ACC112 (cell line): Measurements from ENCODE around the gene TBC1D22A.

ENCODE experiments used
- H2AFZ ChIP-seq: fragments of 200-600 bp; sonication (generic); one replicate; pipeline ENCODE4 v1.6.0; 2017; ENCODE audit warnings: antibody characterized with exemption, low read length; ENCODE audit not compliant: unreplicated experiment
- H3K27ac ChIP-seq: fragments of 200-600 bp; sonication (generic); 2 replicates; pipeline ENCODE4 v1.5.1; 2014; ENCODE audit warnings: low read depth, mild to moderate bottlenecking, antibody characterized with exemption, low read length, moderate library complexity
- H3K27me3 ChIP-seq: fragments of 200-600 bp; sonication (generic); 2 replicates; pipeline ENCODE4 v1.6.1; 2014; ENCODE audit warnings: mild to moderate bottlenecking, antibody characterized with exemption, low read length, moderate library complexity, mixed read lengths; ENCODE audit not compliant: insufficient read depth
- H3K36me3 ChIP-seq: fragments of 200-600 bp; sonication (generic); 2 replicates; pipeline ENCODE4 v1.6.1; 2016; ENCODE audit warnings: mild to moderate bottlenecking, antibody characterized with exemption, low read length, moderate library complexity, mixed read lengths; ENCODE audit not compliant: insufficient read depth
- H3K4me1 ChIP-seq: fragments of 200-600 bp; sonication (generic); one replicate; pipeline ENCODE4 v1.6.1; 2016; ENCODE audit warnings: low read length, mixed read lengths; ENCODE audit not compliant: insufficient read depth, unreplicated experiment, control insufficient read depth
- H3K4me3 ChIP-seq: fragments of 200-600 bp; sonication (generic); 2 replicates; pipeline ENCODE4 v1.5.1; 2014; ENCODE audit warnings: mild to moderate bottlenecking, low read depth, low read length
- H3K79me2 ChIP-seq: fragments of 200-600 bp; sonication (generic); one replicate; pipeline ENCODE4 v1.6.0; 2016; ENCODE audit warnings: low read length; ENCODE audit not compliant: control insufficient read depth, unreplicated experiment, insufficient read depth

TBC1D22A gene

GRCh38 chr22:47144076-47144765 is 381.8 kb downstream of the TBC1D22A start:
- Histone ChIP-seq H3K4me3 (no peak overlapping the region), H3K4me1 (no peaks in the 10 kb centered on the region), H3K27ac (no peak overlapping the region), H3K27me3 (no peaks in the 10 kb centered on the region), H2AFZ (no peak overlapping the region), H3K79me2 (no peaks in the 10 kb centered on the region), H3K36me3 (no peaks in the 10 kb centered on the region)

- H3K79me2 ChIP-seq, result no peaks in the 10 kb centered on the region
- no peaks in the 10 kb centered on the region for H3K27me3 ChIP-seq
- H3K4me1 ChIP-seq, result no peaks in the 10 kb centered on the region
- no peak overlapping the region for H3K4me3 ChIP-seq
- H3K36me3 ChIP-seq, result no peaks in the 10 kb centered on the region
- H3K27ac ChIP-seq, result no peak overlapping the region
- no peak overlapping the region for H2AFZ ChIP-seq
These were observed 382.5 kb downstream of the TBC1D22A start for GRCh38 chr22:47144791-47145425.

GRCh38 chr22:47145883-47146282 is 383.4 kb downstream of the TBC1D22A start:
- no peak overlapping the region for H3K27ac ChIP-seq
- no peaks in the 10 kb centered on the region for H3K36me3 ChIP-seq
- no peaks in the 10 kb centered on the region for H3K4me1 ChIP-seq
- no peak overlapping the region for H3K4me3 ChIP-seq
- H3K27me3 ChIP-seq, result no peaks in the 10 kb centered on the region
- H3K79me2 ChIP-seq, result no peaks in the 10 kb centered on the region
- H2AFZ ChIP-seq, result no peak overlapping the region

- Histone ChIP-seq H3K4me3 (no peak overlapping the region), H3K79me2 (no peaks in the 10 kb centered on the region), H3K4me1 (peaks cover 4% of the 10 kb centered on the region), H2AFZ (no peak overlapping the region), H3K27ac (no peak overlapping the region), H3K36me3 (no peaks in the 10 kb centered on the region), H3K27me3 (no peaks in the 10 kb centered on the region)
These were observed 383.9 kb downstream of the TBC1D22A start for GRCh38 chr22:47146391-47146790.

- no peak overlapping the region for H3K4me3 ChIP-seq
These were observed 384.5 kb downstream of the TBC1D22A start for GRCh38 chr22:47146941-47147340.

GRCh38 chr22:47147572-47147971 is 385.1 kb downstream of the TBC1D22A start:
- Histone ChIP-seq H3K79me2 (no peaks in the 10 kb centered on the region), H2AFZ (no peak overlapping the region), H3K27me3 (no peaks in the 10 kb centered on the region), H3K36me3 (no peaks in the 10 kb centered on the region), H3K4me3 (no peak overlapping the region), H3K27ac (no peak overlapping the region), H3K4me1 (peaks cover 9% of the 10 kb centered on the region)

More at GRCh38 chr22:47146941-47147340, 384.5 kb downstream of the TBC1D22A start:
- Histone ChIP-seq H2AFZ (no peak overlapping the region), H3K27me3 (no peaks in the 10 kb centered on the region), H3K27ac (no peak overlapping the region), H3K36me3 (no peaks in the 10 kb centered on the region), H3K4me1 (peaks cover 9% of the 10 kb centered on the region), H3K79me2 (no peaks in the 10 kb centered on the region)

GRCh38 chr22:47148510-47148909 is 386.1 kb downstream of the TBC1D22A start:
- Histone ChIP-seq H3K79me2 (no peaks in the 10 kb centered on the region), H3K27ac (no peak overlapping the region), H3K4me1 (peaks cover 9% of the 10 kb centered on the region), H2AFZ (no peak overlapping the region), H3K4me3 (no peak overlapping the region), H3K27me3 (no peaks in the 10 kb centered on the region), H3K36me3 (no peaks in the 10 kb centered on the region)

GRCh38 chr22:47148956-47149728 is 386.7 kb downstream of the TBC1D22A start:
- no peaks in the 10 kb centered on the region for H3K79me2 ChIP-seq
- no peak overlapping the region for H3K27ac ChIP-seq
- H3K4me3 ChIP-seq, result no peak overlapping the region
- no peaks in the 10 kb centered on the region for H3K36me3 ChIP-seq
- no peak overlapping the region for H2AFZ ChIP-seq
- H3K27me3 ChIP-seq, result no peaks in the 10 kb centered on the region
- H3K4me1 ChIP-seq, result peaks cover 9% of the 10 kb centered on the region

GRCh38 chr22:47149976-47150375 is 387.5 kb downstream of the TBC1D22A start:
- H3K4me3 ChIP-seq, result no peak overlapping the region
- peaks cover 11% of the 10 kb centered on the region for H3K4me1 ChIP-seq
- no peak overlapping the region for H2AFZ ChIP-seq
- no peaks in the 10 kb centered on the region for H3K27me3 ChIP-seq
- no peaks in the 10 kb centered on the region for H3K79me2 ChIP-seq
- H3K36me3 ChIP-seq, result no peaks in the 10 kb centered on the region
- H3K27ac ChIP-seq, result no peak overlapping the region

- Histone ChIP-seq H3K79me2 (no peaks in the 10 kb centered on the region), H3K36me3 (no peaks in the 10 kb centered on the region), H2AFZ (no peak overlapping the region), H3K27ac (no peak overlapping the region), H3K27me3 (no peaks in the 10 kb centered on the region), H3K4me1 (peaks cover 14% of the 10 kb centered on the region), H3K4me3 (no peak overlapping the region)
These were observed 388.0 kb downstream of the TBC1D22A start for GRCh38 chr22:47150426-47150825.
